HG03565 (cell line): ENCODE measurements around the gene IFT57.
"Not testable (repeated sequence)": the region's sequence is repeated elsewhere in the genome, so short reads cannot be mapped to it uniquely, and the experiment has no call there.

Experiments
- ATAC-seq: cut with Tn5 transposase; IDR thresholded peaks from one replicate; pipeline ENCODE4 v1.9.1; 2021; ENCODE audit warnings: mild to moderate bottlenecking, moderate library complexity; ENCODE audit not compliant: unreplicated experiment

IFT57 gene

DNA sequence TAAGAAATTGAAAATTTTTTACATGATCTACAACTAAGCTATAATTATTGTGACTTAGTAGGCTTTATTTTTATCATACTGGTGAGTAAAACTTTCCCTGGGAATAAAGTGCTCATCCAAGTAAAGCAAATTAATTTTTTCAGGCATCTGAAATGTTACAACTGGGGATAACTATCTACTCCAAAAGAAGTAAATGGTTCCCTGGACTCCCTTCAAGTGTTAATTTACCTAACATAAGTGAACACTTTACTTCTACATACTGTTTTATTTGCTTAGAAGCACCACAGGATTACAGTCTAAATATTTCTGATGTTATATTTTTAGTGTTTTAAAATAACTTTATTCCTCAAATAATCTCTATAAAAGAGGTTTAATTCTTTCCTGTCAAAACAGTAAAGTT is 57.8 kb downstream of the IFT57 start:
- no peak for ATAC-seq

DNA sequence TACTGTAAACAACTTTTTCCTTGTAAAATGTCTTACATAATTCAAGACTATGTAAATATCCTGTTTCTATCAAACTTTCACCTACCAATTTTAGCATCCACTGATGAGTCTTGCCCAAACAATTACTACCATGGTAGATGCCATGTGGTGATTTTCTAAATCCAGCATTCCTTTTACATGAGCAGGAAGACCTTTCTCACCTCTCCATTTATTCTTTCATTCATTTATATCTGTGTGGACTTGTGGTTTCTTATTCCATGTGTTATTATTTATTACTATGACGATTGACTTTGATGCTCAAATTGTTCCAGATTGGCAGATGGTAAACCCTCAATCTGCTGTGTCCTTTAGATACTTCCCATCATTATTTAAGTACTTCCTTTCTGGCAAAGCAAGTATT is 62.4 kb downstream of the IFT57 start:
- no peak for ATAC-seq

DNA sequence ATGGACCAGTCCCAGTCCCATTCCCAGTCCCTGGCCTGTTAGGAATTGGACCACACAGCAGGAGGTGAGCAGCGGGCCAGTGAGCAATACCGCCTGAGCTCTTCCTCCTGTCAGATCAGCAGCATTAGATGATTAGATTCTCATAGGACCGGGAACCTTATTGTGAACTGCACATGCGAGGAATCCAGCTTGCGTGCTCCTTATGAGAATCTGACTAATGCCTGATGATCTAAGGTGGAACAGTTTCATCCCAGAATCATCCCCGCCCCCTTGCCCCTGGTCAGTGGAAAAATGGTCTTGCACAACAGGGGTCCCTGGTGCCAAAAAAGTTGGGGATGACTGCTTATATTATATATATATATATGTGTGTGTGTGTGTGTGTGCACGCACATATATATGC is 63.1 kb downstream of the IFT57 start:
- no peak for ATAC-seq

DNA sequence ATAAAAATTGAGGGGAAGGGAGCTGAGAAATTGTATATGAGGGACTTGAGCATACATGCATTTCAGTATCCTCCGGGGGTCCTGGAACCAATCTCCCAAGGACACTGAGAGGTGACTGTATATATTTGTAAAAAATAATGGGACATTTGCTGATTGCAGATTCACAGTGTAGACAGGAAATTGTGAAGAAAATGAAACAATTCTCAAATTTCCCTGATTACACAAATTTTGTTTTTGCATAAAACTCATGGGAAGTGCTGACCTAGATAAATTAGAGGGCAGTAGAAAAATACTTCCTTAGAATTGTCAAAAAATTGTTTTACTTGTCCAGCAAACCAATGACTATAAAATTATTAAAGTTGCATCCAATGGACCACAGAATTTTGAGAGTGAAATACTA is 64.0 kb downstream of the IFT57 start:
- ATAC-seq, result no peak

DNA sequence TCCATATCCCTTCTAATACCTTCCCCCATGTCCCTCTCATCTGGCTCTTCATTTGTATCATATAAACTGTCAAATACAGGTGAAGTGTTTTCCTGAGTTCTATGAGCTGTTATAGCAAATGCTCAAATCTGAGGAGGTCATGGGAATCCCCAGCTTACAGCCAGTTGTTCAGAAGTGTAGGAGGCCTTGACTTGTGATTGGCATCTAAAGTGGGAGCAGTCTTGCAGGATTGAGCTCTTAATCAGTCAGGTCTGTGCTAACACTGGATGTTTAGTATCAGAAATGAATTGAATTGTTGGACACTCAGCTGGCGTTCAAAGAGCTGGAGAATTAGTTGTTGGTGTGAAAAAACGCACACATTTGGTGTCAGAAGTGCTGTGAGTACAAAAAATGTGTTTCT is 65.0 kb downstream of the IFT57 start:
- ATAC-seq, result no peak

DNA sequence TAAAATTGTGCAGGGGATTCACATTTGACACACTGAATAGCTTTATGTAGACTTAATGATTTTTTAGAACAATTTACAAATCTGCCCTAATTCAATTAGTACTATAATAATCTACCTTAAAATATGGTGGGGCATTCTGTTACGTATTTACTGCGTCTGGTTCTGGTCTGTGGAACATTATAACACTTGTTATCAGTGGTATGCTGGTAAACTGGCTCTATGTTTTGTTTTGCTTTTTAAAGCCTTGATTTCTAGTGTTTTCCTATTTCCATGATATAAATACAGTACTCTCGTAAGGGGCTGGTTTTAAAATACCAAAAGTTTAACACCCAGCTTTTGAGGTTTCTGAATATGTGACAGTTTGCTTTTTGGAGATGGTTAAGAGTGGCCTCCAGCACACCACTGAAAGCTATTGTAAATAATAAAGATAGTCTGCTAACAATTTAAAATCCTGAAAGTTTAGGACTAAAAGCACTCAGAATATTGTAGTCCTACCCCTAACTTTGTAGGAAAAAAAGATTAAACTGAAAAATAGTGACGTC is 65.8 kb downstream of the IFT57 start:
- no peak for ATAC-seq

DNA sequence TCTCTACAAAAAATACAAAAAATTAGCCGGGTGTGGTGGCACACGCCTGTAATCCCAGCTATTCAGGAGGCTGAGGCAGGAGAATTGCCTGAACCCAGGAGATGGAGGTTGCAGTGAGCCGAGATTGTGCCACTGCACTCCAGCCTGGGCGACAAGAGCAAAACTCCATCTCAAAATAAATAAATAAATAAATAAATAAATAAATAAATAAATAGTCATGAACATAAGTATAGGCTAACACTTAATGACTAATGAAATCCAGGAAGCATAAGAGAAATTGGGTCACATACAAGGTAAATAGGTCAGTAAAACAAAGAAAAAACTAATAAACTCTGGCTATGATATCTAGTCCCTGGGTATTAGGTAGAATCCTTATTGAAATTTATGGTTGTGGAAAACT is 66.6 kb downstream of the IFT57 start:
- not testable (repeated sequence) for ATAC-seq

DNA sequence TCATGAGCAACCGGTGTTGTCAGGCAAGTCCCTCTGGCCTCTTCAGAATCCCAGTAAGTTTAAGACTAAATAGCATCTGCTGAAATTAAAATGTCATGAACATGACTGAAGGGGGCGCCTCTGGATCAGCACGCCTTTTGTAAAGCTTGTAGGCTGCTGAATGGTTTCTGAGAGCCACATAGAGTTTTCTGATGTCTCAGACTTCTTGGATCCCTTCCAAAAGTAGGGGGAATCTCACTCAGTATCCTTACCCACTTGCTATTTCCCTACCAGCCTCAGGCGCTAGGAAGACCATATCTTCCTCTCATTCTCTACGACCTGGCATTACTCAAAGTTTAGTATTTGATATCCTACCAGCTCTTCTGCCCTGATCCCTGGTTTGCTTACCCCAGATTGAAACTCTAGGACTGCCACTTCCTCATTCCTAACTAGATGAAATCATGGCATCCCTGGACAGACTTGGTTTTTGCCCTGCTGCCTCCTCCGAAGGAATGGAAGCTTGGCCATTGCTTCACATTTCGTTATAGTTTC is 68.7 kb downstream of the IFT57 start:
- no peak for ATAC-seq

DNA sequence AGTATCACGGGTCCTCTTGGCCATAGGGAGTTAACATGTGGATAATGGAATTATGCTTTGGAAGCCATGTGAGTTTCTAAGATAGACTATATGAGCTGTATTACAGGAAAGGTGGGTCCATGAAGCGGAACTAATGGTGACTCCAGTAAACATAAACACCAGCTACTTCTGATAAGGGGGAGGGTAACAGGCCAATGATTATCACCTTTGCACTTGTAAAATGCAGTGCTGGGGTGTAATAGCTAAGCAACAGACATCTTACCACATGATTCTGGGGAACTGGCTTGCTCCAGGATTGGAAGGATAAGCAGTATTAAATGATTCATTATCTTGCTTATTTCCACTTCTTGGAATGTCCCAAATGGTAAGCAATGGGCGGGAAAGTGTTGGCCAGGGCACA is 70.0 kb downstream of the IFT57 start:
- ATAC-seq, result no peak

DNA sequence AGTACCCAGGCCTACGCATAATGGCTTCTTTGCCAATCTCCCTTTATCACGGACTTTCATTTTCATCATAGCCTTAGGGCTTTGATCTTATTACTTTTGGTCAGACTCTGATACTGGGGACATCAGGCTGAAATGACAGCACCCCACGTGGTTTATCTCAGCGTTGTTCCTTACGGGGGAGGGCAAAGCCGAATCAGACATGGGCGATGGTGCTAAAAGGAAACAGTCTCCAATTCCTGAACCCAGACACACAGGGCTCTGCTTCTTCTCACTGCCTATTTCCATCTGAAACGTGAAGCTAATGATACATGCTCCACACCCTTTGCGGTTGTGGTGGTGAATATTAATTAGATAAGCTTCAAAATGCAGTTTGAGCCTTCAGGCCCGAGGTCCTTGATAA is 72.0 kb downstream of the IFT57 start:
- no peak for ATAC-seq

DNA sequence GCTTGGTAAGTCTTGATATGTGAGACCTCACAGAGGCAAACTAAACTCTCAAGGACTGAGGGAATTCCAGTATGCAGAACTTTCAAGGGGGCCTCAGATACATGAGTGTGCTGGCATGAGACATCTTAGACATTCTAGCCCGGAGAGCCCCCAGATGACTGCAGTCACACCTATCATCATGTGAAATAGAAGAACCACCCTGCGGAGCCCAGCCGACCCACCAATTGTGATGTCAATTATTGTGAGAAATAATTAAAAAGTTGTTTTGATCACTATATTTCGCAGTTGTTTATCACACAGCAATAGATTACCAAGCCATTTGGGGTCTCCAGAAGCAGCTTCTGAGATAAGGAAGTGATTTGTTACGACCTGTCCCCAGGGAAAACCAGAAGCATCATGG is 76.1 kb downstream of the IFT57 start:
- ATAC-seq, result no peak

DNA sequence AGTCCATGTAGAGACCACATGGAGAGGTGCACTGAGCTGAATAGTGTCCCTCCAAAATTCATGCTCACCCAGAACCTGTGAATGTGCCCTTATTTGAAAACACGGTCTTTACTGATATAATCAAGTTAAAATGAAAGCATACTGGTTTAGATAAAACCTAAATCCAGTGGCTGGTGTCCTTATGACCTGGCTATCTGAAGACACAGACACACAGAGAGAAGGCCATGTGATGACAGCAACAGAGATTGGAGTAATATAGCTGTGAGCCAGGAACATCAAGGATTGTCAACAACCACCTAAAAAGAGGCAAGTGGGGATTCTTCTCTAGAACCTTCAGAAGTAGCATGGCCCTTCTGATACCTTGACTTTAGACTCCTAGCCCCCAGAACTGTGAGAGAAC is 76.6 kb downstream of the IFT57 start:
- ATAC-seq, result no peak

DNA sequence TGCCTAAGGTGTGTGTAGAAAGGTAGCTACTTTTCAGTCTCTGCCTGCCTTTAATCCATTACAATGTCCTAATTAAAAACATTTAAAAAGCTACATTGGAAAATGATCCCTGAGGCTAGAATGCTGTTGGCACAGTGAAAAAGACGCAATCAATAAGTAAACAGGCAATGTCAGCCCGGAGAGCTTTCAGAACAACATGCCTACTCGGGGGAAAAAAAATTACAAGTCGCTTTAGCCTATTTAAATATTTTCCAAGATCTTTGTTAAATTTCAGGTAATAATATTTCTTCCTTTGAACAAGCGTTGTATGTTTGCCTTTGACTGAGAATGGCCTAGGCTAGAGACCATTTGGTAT is 84.8 kb downstream of the IFT57 start:
- ATAC-seq, result no peak

DNA sequence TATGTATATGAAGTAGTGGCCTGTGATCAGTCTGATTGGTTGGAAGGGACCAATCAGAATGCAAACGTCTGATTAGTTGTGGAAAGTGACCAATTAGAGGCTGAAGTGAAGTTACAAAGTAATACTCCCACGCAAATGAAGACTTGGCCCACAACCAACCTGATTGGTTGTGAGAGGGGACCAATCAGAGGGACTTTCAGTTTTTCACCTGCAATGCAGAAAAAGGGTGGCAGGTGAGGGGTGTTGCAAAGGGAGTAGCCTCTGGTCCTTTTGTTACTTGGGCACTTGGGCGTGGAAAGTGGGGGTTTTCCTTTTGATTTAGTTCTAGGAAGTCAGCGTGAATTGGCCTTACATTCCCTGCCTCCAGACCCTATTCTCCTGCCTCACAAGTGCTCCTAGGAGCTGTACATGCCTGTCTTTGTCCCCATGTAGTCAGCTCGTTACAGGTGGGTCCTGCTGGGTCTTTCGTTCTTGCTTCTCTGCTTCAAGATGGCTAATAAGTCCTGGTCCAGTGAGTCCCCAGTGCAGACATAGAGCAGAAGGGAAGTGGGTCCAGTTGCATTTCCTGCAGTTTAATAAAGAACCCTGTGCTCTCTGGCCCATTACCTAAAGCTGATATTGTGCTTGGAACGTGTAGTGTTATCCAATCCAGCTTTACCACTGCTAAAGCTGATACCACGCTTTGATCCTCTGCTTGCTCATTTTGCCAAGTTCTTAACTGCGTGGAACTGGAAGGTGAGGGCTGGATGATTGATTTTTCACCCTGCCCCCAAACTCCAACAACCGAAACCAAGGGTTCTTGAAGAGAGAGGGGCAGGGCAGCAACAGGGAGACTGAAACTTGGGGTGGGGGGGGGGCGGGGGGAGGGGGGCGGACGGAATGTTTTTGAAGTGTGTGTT is 85.4 kb downstream of the IFT57 start:
- no peak for ATAC-seq

DNA sequence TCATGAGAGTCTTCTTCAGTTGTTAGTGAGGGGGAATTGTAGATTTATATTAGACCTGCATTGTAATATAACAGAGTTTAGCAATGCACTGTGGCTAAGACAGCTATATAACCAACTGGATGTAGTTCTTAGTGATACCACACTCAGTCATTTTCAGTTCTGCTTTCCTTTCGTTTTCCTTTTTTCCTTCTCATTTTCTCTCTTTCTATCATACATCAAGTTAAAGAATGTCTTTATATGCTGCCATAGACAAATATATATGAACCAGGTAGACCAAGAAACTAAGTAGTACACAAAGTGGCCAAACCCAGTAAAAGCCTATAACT is 87.7 kb downstream of the IFT57 start:
- no peak for ATAC-seq

DNA sequence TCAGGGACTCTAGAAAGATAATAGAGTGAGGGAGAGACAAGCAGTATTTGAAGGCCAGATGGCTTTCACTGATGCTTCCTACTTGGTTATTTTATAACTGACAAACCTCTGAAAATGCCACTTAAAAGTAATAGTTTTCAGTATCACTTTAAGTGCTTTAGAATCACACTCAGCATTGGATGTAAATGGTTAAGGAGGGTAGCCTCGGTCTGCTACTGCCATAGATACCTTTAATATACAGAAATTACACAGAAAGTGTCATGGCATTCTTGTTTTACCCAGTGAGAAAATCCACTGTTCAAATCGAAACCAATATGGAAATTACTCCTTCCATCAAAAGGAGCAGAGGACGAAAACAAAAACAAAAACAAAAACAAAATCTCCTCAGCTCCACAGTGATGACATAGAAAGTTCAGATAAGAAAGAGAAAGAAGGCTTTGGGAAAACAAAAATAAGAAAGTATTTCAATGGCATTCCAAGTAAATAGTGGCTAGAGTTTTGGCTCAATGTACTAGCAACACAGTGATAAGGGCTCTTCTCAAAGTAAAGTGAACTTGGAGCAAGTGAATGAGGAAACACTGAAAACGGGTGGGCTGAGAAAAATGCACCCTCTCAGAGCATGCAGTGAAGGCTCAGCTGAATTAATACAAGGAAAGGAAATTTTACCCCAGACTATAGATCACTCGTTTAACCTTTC is 88.2 kb downstream of the IFT57 start:
- no peak for ATAC-seq

DNA sequence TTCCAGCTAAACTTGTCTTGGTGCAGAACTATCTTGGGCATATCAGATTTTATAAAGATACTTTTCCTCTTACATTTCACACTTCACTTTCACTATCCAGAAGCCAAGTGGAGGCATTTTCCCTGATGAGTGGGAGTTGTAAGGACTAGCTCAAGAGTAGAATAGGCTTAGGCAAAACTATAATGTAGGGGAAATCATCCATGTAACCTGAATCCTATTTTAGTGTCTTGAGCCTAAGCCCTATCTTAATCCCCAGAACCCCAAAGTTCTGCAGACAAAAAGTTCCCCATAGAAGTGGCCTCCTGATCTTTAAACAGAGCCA is 89.2 kb downstream of the IFT57 start:
- no peak for ATAC-seq

DNA sequence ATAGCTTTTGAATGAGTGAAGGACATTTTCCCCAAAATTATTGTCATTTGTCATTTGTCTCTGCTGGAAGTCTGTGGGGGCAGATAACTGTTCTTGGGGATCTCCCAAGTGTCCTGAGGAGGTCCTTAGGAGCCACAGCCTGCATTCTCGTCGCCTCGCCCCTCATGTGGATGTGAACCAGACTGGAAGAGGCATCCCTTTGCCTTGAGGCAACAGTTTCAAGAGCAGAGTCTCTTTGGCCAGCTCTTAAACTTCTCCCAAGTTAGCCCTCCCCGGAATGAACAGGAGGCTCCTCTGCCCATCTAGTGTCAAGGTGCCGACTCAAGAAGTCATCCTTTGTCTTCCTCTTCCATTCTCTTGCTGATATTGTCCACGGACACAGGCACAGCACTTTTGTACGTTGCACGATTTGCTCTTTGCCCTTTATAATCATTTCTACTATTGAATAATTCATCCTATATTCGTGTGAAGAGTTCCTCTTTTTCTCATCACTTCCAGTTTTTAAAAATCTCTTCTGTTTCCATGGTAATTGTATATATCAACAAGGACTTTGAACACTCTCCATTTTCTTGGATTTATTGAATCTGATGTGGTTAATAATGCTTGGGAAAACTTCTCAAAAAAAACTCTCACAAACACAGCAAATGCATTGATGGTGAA is 90.6 kb downstream of the IFT57 start:
- ATAC-seq, result no peak

DNA sequence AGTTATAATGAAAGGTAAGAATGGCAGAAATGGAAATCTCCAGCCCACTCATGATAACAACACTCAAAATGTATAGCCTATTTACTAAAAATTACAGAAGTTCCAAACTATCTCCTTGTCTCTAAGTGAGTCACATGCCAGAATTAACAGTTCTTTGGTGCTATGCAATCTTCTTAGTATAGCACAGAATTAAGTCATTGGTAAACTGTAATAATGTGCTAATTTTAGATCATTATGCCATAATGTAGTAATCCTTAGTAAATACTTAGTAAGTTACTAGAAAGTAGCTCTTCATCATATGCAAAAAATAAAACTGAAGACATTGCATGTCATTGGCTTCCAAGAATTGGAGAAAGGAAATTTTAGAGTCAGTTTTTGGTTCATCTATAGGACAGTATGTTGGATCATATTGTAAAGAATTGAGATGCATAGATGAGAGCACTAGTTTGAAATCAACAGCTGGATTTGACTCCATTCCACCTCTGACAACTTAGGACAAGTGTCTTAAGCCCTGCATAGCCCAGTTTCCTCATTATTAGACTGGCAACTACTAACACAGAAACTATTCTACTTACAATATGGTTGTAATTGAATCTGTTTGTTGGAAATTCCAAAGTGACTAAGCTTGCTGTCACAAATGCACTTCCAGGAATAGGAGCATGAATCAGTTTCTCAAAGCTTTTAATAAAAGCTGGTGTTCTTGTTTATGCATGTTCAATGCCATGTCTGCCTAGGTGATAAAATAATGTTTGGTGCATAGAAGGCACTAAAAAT is 91.3 kb downstream of the IFT57 start:
- ATAC-seq, result no peak

DNA sequence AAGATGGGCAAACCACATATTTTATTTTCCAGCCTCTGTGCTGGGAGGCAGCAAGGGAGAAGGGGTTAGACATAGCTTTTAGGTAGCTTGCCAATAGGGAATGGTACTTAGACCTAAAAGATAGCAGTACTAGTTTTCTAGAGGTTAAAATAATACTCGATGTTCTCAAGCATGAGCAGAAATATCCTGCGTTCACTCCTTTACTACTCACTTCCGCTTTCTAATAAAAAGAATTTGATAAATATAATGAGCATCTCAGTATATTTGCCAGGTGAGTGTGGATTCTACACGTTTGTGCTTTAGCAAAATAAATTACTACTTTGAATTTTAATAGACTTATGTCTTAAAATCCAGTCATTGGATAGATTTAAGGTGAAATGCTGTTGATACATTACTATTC is 92.0 kb downstream of the IFT57 start:
- no peak for ATAC-seq
